ENCODE results near the gene UBE2J1.

GRCh38 chr6:89297695-89298351 lies 54.7 kb downstream of the UBE2J1 start:
- TF ChIP-seq CTCF (IDR thresholded peaks at IDR 0.05; ENCODE audit: poor library complexity, severe bottlenecking) (no peak), EZH2 (IDR thresholded peaks at IDR 0.05; ENCODE audit: borderline replicate concordance, insufficient read depth, low read length, poor library complexity, severe bottlenecking) (no peak), SMC3 (conservative IDR thresholded peaks at IDR 0.05; ENCODE audit: poor library complexity) (no peak), RAD21 (conservative IDR thresholded peaks at IDR 0.05) (no peak)
- TF ChIP-seq, protein P1, sequence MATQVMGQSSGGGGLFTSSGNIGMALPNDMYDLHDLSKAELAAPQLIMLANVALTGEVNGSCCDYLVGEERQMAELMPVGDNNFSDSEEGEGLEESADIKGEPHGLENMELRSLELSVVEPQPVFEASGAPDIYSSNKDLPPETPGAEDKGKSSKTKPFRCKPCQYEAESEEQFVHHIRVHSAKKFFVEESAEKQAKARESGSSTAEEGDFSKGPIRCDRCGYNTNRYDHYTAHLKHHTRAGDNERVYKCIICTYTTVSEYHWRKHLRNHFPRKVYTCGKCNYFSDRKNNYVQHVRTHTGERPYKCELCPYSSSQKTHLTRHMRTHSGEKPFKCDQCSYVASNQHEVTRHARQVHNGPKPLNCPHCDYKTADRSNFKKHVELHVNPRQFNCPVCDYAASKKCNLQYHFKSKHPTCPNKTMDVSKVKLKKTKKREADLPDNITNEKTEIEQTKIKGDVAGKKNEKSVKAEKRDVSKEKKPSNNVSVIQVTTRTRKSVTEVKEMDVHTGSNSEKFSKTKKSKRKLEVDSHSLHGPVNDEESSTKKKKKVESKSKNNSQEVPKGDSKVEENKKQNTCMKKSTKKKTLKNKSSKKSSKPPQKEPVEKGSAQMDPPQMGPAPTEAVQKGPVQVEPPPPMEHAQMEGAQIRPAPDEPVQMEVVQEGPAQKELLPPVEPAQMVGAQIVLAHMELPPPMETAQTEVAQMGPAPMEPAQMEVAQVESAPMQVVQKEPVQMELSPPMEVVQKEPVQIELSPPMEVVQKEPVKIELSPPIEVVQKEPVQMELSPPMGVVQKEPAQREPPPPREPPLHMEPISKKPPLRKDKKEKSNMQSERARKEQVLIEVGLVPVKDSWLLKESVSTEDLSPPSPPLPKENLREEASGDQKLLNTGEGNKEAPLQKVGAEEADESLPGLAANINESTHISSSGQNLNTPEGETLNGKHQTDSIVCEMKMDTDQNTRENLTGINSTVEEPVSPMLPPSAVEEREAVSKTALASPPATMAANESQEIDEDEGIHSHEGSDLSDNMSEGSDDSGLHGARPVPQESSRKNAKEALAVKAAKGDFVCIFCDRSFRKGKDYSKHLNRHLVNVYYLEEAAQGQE (IDR thresholded peaks at IDR 0.05; ENCODE audit: borderline replicate concordance): no peak
